ENCODE results near the gene FOSL2.

Gene FOSL2

DNA sequence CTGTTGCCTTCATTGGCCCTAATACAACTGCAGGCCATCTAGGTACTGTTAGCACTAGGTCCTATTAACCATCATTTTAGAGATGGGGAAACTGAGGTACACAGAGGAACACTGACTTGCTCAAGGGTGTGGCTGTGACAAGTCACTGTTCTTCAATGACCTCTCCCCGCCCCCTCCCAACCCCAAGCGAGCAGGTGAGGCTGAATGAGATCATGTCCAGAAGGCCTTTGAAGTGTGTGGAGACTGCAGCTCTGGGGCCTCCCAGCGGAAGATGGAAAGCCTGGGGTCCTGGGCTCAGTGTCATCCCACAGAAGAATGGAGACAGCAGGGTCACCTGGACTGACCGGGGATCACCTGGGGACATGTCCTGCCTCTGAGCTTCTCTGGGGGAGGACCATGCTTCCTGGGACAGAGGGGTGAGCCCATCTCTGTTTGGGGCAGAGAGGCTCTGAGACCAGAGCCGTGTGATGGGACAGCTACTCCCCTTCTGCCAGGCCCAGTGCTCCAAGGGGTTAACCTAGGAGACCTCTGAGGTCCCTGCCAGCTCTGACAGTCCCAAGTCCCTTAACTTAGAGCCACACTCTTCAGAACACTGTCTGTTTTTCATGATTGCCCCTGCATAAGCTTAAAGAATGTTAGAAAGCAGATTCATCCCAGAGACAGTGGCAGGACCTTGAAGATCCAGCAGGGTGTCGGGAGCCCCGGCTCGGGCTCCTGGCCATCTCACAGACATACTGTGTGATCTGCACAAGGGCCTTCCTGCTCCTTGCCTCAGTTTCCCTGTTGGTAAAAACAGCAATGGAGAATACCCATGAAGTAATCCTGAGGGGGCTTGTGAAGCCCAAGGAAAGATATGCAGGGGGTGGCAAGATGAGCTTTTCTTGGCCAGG is 16.7 kb upstream of the FOSL2 start:
- DNase-seq: no peak

DNA sequence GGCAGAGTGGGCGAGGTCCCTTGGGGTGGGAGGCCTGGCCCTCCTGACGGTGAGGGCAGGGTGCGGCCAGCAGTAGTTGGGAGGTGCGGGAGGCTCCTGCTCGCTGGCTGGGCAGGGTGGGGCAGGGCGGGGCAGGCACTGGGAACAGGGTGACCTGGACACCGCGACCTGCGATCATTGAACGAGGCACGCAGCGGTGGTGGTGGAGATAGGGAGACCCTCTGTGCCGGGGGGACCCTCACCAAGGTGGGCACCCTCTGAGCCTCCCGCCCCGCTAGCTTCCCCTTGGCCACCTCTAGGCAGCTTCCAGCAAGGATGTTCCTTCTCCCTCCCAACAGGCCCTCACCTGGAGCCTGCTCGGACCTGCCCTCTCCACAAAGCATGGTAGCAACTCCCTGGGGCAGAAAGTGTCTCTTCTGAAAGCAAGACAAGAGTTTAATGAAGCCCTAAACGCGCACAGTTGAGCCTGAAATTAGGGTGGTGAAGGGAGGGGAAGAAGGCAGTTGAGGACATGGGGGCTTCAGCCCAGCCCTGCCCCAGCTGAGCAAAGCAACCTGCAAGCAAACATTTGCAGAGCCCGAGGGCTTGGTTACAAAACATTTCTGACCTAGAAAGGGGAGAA is 15.4 kb upstream of the FOSL2 start:
- no peak for DNase-seq

DNA sequence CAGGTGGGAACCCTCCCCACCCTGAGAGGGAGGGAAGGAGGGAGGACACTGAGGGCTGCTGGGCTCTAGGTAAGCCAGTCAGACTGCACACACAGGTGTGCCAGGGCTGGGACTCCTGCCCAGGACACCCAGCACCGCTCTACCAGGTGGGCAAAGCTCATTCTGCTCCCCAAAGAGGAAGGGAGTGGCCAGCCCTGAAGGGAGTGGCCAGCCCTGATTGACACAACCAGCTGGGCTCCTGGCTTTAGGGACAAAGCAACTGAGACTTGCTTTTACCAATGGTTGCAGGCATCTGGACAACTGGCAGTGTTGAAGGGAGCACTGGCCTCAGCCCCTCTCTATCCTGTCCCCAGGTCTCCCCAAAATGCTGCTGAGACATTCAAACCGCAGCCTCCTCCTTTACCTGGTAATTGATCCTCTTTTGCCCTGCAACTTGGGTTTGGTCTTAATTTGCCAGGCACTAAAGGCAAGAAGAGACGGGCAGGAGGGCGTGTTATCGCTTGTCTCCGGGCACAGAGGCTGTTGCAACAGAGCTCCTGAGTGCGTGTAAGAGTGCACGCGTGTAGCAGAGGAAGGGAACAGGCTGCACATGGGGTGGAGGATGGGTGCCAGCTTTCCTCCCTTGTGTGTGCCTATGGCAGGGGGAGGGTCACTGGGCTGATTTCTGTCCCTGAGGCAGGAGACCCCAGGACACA is 14.5 kb upstream of the FOSL2 start:
- DNase-seq: no peak

DNA sequence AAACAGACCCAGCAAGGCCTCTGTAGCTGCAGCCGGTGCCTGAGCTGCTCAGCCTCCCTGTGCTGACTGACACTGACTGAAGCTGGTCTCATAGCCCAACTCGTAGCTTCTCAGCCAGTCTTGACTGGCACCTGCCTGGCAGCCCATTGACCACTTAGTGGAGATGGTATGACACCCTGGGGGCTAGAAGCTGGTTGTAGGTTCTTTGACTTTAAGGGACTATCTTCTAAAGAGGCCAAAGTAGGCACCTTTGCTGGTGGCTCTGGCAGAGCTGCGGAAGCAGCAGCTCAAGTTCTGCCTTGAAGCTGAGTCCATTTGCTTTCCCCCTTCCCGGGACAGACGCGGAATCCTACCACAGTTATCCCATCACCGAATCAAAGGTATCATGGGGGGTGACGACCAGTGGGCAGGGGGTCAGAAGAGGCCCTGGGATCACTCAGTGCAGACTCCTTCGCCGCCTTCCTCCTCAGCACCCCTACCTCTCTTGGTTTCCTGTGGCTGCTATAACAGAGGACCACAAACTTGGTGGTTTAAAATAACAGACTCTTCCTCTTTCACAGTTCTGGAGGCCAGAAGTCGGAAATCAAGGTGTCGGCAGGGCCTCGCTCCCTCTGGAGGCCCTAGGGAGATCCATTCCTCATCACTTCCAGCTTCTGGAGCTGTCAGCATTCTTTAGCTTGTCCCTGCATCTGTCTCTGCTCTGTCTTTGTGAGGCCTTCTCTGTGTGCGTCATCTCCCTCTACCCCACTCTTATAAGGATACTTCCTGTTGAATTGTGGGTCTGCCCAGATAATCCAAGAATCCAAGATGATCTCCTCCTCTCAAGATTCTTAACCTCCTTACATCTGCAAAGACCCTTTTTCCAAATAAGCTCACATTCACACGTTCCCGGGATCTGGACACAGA is 13.7 kb upstream of the FOSL2 start:
- no peak for DNase-seq

DNA sequence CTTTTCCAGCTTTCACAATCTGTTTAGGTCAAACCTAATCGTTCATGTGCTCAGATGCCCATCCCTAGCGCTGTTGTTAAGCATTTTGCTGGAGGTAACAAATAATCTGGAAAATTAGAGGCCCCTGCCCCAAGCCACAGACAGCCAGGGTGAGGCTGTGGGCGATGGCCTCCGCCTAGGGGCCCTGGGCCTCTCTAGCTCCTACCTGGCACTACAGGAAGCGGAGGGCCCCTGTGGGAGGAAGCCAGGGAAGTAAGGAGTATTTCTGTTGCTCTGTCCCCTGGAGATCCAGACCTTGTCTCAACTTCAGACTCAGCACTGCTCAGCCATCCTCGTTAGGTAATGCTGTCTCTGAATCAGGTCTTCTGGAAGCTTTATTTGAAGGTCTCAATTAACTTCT is 12.4 kb upstream of the FOSL2 start:
- no peak for DNase-seq

DNA sequence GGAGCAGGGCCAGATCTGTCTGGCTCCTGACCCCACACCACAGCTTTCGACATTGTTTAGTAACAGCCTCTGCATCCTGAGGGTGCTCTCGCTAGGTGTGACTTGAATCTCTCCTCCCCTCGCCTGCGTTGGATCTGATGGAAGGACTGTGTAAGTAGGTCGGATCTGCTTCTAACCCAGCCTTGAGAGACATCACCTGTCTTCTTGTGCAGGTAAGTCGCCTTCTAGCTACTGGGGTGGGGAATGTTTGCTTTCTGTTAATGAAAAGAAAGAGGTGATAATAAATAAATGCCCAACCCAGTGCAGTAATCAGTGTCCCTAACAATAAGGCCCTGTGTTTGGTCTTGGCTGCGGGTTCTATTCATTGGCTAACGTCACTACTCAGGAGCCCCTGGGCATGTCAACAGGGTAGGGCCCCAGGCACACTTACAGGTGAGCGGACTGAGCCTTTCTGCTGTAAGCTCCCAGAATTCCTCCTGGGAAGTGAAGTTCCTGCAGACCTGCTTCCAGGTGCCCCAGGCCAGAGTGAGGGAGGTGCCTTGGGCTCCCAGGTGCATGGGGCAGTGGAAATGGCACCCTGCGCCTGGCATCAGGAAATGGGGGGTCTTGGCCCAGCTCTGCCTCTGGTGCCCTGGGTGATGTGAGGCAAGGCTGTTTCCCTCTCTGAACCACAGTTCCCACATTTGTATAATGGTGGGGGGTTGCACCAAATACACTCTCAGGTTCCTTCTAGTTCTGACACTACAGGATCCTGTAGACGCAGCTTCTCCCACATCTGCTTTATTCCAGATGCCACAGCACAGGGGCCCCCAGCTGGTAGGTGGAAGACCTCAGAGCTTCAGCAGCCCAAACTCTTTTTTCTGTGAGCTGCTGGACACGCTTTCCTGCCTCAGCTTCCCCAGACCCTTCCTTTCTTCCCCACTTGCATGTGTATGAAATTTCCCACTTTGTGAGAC is 11.2 kb upstream of the FOSL2 start:
- no peak for DNase-seq

DNA sequence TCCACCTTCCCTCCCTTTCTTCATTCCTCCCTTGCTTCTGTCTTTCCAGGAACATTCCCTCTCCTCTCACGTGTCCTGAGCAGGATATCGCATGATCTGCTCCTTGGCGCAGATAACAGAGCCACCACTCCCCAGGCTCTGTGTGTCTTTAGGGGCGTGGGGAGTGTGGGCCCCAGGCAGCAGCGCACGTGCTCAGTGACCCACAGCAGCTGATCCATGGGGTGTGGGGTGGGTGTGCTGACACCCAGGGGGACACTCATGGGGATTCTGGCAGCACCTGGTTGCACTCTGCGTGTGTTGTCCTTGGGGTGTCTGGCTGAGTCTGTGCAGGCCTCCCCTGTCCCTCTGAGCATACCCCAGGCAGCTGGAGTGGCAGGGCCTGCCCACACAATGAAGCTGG is 9.9 kb upstream of the FOSL2 start:
- no peak for DNase-seq

DNA sequence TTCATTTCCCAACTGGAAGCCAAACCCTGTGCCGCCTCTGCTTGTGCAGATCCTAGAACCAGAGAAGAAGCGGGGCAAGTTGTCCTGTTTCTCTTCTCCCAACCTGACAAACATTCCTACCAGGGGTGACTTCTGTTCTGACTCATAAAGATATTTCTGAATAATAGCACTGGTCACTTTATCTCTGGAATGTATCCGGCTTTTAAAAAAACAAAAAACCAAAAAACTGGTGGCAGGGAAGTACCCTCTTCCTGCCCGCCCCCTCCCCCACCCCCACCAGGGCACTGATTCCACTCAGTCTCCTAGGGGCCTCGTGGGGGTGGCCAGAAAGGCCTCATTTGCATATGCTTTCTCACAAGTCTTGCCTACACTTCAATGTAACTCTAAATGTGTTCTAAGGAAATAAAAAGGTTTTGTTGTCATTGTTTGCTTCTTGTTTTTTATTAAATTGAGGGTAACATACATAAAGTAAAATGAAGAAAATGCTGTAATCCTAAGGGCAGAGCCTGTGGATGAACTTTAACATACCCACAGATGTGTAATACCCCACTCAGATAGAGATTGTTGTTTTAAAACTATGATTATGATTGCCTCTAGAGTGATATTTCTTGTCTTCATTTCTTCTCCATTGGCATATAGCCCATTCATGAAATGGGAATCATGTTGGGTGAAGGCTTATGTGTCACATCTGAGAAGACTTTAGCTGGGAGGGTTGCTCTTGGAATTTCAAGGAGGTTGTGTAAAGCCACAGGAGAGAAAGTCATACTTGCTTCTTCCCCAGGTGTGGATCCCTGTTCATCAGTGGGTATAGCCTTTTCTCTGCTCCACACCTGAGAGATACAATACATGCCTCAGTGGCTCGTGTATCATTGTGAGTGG is 5.3 kb upstream of the FOSL2 start:
- no peak for DNase-seq

DNA sequence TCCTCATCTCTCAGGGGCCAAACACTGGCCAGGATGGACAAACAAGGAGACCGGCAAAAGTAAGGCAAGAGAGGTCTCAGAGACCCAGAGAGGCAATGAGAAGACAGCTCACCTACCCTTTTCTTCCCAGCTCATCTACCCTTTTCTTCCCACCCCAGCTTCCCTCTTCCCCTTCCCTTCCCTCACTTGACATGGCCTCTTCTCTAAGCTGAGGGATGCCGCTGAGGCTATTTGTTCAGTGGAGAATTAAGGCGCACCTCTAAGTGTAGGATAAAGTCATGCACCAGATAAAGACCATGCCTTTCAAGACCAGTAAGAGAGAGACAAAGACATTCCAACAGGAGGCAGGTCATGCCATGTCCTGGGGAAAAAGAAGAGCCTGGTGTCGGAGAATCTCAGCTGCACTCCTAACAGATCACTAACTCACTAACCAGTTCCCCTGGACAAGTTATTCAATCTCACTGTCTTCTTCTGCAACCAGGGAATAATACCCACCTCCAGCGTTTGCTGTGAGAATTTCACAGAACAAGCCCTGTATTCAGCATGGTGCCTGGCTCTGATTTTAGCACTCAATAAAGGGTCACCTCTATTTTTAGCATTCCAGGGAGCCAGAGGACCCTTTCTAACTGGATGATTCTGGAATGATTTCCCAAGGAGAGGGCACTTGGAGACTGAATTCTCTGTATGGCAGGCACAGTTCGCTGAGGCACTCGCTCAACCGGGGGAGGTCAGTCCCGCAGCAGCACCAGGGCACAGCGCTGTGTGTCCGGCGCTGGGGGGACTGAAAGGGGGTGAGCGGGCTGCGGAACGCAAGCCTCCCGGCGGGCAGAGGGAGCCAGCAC is 3.0 kb upstream of the FOSL2 start:
- no peak for DNase-seq

DNA sequence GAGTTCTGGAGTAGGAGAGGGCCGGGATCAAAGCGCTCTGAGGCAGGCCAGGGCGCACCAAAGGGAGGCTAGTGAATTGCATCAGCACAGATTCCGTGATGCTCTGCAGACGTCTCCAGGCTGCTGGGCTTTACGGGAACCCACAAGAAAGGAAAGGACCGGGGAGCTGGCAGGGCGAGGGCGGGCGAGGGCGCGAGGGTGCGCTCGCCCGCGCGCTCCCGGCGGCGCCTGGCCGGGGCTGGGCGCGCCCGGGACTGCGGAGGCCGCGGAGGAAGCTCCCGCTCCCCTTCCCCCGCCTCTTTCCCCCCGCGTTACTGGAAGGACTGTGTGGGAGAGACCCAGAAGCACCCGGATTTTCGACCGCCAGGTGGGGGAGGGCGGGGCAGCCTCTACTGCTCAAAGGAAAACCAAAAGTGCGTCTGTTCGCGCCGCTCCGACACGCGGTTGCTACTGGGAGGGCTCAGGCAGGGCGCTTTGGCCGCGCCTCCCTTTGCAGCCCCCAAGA is 2.4 kb upstream of the FOSL2 start:
- DNase-seq: peak; percentile 52

DNA sequence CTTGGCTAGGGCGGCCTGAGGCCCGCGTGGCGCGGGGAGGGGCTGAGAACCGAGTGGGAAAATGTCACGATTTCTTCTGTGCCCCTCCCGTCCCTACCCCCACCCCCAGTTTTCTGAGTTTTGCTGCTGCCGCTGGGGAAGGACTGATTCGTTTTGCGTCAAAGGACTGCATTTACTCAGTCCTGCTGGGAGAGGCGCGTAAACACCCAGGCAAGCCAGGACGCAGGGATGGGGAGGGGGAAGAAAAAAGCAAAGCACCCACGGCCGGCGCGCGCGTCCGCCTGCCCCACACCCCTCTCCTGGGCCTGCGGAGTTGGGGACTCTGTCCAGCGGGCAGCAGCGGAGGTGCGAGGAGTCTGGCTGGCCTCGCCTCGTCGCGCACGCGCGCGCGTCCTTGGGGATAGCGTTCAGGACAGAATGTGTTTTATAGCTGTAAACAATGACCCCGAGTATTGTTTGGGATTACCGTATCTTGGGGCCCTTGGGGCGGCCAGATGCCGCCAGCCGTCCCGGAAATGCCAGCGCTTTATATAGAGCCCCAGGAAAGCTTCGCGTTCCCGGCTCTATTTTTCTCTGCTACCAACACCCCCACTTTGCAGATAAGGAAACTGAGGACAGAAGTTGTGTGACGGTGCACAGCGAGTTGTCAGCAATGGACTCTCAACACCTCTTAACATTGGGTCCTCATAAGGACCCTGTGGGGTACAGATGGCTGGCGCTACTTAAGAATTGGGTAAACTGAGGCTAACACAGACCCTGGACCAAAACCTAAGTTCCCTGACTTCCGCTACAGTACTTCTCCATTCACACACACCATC is 1.7 kb upstream of the FOSL2 start:
- no peak for DNase-seq

DNA sequence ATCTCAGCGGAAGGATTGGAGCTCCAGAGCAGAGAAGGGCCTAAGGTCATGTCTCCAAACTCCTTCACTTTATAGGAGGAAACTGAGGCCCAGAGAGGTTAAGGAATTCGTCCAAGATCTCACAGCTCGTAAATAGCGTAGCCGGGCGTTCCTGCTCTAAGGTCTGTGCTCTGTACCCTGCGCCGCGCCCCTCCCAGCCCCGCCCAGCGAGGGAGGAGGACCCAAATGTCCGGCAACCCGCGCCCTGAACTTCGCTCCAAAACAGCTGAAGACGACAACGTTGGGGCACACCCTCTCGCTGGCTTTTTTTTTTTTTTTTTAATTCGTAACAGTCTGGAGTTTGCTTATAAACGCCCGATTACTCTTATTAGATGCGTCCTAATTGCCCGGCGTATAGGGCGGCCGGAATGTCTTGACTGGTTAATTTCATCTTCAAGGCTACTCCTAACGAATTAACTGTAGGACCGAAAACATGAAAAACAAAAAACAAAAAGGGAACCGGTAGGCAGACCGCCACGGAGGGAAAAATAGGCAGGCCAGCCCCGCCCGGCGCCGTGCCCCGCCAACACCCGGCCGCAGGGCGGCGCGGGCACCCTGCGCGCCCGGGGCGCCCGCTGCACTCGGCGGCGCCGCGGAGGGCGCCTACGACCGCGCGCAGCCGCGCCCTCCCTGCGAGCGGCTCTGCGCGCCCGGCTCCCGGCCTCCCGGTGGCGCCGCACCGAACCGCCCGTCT is 928 bp upstream of the FOSL2 start:
- no peak for DNase-seq

DNA sequence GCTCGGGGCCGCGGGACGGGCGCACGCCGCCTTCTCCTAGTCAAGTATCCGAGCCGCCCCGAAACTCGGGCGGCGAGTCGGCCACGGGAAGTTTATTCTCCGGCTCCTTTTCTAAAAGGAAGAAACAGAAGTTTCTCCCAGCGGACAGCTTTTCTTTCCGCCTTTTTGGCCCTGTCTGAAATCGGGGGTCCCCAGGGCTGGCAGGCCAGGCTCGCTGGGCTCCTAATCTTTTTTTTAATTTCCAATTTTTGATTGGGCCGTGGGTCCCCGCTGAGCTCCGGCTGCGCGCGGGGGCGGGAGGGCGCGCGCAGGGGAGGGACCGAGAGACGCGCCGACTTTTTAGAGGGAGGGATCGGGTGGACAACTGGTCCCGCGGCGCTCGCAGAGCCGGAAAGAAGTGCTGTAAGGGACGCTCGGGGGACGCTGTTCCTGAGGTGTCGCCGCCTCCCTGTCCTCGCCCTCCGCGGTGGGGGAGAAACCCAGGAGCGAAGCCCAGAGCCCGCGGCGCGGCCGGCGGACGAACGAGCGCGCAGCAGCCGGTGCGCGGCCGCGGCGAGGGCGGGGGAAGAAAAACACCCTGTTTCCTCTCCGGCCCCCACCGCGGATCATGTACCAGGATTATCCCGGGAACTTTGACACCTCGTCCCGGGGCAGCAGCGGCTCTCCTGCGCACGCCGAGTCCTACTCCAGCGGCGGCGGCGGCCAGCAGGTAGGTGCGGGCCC is 617 bp downstream of the FOSL2 start:
- no peak for DNase-seq

DNA sequence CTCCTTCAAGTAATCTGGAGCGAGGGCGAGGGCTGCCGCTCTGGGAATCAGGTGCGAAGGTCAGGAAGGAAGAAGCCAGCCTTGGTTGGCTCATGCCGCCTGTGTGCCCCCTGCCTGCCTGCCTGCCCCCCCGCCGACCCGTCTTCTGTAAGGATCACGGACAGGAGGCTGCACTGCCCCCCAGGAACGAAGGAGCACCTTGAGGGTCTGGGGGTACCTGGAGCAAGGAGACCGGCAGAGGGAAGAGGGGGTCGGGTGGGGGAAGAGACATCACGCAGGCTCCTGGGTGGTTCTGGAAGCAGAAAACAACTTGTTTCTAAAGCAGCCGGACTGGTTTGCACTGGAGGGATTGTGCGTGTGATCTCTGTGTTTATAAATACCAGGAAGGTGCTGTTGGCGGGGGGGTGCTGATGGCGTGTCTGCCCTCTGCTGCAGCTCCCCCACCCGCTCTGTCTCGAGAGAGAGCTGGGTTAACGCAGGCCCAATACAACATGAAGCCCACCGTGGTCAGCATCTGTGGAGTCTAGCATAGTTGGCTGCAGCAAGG is 1.7 kb downstream of the FOSL2 start:
- no peak for DNase-seq

DNA sequence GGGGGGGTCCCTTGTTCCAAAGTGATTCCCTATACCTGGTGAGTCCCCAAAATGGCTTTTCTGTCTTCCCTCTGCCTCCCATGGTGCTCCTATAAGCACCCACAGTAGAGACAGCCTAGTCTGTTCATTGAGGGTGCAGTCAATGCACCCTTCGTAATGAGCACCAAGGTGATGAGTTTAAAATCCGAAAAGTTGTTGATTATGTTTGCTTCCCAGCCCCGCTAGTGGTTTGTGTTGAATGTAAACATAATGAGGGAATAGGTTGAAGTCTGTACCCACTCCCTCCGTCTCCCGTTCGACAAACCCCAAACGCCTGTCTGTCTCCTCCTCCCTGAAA is 2.3 kb downstream of the FOSL2 start:
- DNase-seq: no peak

DNA sequence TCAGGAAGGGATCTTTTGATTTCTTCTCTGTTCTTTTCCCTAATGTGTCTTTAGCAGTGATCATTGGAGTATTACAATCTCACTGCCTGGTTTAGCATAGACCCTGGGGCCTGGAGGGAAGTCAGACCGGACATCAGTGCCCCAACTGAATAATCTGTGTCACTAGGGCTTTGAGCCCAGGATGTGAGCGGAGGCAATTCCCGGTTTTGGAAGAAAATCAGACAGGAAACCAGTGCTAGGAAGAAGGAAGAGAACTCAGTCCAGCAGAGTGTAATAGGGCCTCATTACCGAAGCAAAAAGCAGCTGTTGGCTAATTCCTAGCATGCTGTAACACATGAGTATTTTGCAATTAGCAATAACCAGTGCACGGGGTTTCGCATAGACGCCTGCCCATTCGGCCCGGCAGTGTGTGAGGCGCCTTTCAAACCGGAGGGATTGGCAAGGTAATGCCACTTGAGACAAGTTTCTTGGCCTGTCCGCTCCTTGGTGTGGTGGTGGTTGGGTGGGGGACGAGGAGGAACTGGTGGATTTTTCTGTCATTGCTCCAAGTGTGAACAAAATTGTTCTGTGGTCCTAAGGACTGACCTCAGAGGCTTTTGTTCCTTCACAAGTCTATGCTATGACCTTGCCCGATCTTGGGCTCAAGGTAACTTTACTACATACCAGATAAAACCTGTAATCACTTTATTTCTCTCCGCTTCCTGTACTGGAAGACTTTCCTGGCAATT is 2.8 kb downstream of the FOSL2 start:
- DNase-seq: no peak

All from NCI-H2107 (cell line).